NCI-H1417 treated with DMSO at 0.1 percent for 48 hours (cell line): ENCODE data around the gene TBC1D22A.
"Not testable (repeated sequence)": the region's sequence is repeated elsewhere in the genome, so short reads cannot be mapped to it uniquely, and the experiment has no call there.

Experiments used
- DNase-seq: peaks from one replicate; lab custom pipeline; 2025; lab: John Stamatoyannopoulos, UW

Gene TBC1D22A, protein sequence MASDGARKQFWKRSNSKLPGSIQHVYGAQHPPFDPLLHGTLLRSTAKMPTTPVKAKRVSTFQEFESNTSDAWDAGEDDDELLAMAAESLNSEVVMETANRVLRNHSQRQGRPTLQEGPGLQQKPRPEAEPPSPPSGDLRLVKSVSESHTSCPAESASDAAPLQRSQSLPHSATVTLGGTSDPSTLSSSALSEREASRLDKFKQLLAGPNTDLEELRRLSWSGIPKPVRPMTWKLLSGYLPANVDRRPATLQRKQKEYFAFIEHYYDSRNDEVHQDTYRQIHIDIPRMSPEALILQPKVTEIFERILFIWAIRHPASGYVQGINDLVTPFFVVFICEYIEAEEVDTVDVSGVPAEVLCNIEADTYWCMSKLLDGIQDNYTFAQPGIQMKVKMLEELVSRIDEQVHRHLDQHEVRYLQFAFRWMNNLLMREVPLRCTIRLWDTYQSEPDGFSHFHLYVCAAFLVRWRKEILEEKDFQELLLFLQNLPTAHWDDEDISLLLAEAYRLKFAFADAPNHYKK

DNA sequence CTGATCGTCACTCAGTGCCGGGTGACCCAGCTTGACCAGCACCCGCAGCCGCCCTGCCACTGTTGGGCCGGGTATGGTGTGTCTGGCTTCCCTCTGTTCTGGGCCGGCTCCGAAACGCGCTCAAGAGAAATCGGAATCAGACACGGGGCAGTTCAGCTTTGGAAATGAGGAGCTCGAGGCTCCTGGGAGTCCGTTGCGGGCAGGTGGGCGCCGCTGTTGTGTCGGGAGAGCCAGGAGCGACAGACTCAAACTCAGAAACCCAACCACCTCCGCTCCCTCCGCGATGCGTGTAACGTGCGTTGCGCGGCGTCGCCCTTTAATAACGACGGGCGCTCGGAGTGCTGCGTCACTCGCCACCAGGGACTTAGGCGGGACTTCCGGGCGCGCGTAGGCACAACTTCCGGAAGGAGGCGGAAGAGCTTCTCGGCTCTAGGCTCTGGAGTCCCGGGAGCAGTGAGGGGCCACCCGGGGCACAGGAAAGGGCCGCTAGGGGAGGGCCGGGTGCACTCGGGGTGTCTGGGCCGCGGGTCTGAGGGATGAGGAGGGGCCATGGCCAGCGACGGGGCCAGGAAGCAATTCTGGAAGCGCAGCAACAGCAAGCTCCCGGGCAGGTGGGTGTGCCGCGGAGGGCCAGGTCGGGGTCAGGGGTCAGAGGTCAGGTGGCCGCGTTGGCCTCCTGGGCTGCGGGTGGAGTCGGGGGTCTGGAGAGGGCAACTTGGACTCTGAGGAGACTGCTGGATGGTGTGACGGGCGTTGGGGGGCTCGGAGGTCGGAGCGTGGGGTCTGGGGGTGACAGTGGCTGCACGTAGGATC is at the start of gene TBC1D22A:
TSS of gene TBC1D22A (plus strand) at position 413 of the 813 bp plus-strand sequence. CDS start at position 550, 137 bp downstream.
- peak; percentile 56 for DNase-seq

DNA sequence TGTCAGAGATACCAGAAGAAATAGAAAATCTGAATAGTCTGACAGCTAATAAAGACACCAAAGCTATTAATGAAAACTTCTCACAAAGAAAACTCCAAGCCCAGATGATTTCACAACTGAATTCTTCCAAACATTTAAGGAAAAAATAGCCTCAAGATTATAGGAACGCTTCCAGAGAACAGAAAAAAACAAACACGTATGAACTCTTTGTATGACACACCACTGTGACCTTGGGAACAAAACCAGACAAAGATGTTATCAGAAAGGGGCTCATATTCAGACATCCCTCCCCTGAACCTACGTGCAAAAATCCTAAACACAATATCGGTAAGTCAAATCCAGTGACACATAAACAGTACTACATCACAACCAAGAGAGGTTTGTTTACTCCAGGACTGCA is 47.9 kb upstream of the TBC1D22A start:
- no peak for DNase-seq

DNA sequence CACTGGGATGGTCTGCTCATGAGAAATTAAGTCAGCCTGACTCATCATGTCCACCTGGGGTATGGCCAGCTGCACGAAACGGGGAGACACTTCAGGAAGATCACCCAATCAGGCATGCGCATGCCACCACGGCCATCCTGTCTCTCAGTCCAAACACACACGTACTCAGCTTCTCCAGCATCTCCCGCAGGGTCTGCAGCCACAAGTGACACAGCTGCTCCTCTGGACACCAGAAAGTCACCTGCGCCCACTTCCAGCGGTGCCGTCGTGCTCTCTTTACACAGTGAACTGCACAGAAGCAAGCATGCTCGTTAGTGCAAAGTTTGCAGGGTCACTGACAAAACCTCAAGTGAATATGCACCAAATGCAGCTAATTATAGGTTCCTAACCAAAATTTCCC is 42.5 kb upstream of the TBC1D22A start:
- no peak for DNase-seq

DNA sequence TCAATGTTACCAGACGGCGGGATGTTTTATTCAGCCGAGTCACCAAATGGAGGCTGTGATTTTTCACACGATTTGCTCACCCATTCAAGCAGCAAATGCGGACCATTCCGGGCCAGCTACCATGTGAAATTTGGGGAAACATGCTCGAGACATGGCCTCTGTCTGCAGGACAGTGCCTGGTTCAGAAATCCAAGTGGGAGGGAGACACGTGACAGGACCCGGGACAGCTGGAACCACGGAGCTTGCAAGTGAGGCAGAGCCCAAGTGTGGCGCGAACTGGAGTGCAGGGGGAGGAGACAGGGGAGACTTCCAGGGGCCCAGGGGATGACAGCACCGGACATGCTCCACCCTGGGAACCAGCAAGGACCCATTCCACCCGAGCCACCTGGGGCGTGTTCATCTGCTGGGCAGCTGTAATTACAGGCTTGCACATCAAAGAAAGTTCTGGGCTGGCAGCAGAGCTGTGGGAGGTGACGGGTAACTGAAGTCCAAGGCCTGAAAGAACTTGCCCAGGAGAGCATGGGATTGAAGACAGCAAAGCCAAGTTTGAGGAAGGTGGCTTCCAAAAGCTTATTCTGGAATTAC is 40.9 kb upstream of the TBC1D22A start:
- DNase-seq = no peak

DNA sequence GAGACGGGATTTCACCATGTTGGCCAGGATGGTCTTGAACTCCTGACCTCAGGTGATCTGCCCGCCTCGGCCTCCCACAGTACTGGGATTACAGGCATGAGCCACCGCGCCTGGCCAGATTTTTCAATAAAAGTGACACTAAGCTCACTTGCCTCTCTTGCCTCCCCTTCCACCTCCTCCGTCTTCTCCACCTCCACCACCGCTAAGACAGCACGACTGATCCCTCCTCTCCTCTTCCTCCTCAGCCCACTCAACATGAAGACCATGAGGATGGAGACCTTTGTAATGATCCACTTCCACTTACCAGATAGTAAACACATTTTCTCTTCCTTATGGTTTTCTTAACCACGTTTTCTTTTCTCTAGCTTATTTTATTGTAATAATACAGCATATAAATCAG is 38.6 kb upstream of the TBC1D22A start:
- no peak for DNase-seq

DNA sequence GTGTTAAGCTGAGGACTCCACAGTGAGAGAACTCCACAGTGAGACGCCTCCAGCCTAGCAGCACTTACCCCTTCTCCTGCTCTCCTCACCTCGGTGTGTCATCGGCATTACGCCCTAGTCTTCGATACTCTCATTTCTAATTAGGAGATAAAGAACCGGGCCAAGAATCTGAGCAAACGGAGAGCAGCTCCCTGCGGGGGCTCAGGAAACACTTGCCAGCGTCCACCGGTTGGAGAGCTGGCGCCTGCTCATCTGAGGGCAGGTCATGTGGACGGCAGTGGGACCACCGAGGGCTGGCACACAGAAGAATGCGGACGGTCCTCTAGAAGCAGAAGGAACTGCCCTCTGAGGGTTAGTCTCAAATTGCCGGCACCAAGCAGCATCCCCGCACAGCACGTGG is 37.4 kb upstream of the TBC1D22A start:
- no peak for DNase-seq

DNA sequence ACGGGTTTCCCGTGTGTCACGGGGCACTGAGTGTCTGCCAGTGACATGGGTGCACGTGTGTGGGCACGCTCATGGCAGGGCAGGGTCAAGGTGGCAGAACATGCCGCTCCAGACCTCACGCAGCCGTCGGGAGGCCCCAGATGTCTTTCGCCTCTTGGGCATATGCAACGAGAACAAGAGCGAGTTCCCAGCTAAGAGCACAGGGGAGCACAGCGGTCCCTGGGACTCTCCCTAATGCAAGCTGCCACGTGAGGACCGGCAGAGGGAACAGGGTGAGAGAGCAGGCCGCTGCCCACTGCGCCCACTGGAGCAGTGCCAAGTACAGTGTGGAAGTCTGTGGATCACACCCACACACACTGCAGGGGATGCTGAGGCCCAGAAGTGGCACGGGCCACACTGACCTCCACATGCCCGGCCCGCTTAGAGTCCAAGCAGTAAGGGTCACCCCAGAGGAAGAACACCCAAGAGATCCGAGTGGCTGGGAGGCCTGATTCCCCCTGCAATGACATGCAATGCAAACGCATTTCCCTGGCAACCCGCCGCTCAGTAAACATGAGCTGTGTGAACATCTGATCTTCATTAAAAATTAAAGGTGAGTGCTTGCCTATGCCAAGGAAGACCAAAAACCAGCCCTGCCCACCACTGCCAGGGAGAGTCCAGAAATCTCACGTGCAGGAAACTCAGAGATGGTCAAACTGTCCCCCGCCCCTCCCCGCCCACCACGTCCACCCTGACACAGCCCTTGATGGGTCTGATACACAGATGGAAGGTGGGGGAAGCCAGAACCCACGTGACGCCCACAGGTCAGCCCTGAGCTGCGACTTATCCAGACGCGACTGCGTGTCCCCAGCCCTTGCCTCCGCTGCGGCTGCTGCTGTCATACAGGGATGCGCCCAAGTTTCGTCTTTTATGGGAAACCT is 36.1 kb upstream of the TBC1D22A start:
- no peak for DNase-seq

DNA sequence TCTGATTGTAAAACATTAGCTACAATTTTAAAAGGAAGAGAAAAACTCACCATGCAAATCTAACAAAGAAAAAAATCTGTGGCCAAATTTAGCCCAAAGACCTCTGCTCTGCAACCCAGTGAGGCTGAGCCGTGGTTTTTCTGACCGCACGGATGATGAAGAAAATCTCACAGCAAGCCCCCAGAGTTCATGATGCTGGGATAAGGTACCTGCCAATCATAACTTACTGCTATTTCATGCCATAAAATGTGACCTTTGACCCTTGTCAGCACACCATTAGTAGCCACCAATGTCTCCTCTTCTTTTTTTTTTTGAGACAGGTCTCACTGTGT is 35.5 kb upstream of the TBC1D22A start:
- DNase-seq = no peak

DNA sequence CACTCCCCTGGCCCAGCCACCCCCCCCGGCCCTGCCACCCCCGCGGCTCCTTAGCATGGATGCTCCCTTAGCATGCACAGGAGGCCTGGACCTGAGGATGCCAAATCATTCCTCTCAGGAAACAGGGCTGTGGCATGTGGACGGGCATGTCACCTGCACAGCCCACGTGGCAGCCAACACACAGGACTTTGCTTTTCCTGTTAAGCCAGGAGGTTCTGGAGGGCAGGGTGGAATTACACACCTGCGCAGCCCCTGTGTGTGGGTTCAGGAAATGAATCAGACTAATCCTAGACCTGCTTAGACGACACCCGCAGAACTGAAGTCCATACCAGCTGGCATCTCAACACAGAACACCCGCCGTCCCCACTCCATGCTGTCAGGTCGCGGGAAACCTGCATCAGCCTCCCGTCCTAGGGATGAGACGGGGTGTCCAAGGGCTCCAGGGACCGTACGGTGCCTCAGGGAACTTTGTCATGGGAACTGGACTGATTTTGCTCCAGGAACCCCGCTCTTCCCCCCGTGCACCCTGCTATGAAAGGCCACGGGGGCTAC is 34.6 kb upstream of the TBC1D22A start:
- DNase-seq = no peak

DNA sequence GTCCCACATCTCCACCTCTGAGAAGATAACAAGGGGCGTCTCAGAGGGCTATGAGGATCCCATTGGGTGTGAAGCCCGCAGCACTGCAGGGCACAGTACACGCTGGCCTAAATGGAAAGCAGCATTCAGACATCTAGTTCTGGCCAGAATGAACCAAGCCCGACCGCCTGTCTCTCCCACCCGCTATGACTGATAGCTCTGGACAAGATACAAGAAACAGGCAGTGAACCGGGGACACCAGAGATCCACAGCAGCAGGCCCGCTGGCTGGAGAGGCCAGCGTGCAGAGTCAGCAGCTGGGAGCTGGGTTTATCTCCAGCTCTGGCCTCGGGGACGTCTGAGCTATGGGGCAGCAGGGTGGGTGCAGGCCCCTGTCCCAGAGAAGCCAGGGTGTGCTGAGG is 34.0 kb upstream of the TBC1D22A start:
- no peak for DNase-seq

DNA sequence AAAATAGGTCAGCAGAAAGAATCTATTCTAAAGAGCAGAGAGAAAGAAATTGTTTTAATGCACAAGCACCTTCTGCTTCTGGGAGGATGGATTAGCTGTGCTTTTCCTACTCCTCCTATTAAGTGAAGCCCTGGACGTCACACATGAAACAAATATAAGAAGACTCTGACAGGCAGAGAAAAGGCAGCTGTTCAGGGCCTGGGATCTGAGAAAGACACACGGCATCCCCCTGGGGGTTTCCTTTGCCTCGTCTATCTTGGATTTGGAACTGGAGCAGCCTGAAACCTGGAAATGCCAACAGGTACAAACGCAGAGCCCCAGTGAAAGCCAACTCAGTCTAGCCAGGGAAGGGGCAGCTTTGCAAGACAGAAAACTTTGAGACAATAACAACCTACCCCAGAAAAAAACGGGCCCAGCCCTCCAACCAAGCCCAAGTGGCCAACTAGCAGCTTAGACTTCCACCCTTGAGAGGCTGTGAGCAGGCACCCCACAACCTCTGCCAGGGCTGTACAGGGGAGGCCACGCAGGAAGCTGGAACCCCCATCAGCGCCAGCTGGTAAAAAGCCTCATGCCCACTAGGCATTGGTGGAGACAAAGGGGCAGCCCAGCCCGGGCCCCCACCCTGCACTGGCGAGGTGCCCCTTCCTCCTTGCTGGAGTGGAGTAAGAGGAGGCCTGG is 31.7 kb upstream of the TBC1D22A start:
- DNase-seq = no peak

DNA sequence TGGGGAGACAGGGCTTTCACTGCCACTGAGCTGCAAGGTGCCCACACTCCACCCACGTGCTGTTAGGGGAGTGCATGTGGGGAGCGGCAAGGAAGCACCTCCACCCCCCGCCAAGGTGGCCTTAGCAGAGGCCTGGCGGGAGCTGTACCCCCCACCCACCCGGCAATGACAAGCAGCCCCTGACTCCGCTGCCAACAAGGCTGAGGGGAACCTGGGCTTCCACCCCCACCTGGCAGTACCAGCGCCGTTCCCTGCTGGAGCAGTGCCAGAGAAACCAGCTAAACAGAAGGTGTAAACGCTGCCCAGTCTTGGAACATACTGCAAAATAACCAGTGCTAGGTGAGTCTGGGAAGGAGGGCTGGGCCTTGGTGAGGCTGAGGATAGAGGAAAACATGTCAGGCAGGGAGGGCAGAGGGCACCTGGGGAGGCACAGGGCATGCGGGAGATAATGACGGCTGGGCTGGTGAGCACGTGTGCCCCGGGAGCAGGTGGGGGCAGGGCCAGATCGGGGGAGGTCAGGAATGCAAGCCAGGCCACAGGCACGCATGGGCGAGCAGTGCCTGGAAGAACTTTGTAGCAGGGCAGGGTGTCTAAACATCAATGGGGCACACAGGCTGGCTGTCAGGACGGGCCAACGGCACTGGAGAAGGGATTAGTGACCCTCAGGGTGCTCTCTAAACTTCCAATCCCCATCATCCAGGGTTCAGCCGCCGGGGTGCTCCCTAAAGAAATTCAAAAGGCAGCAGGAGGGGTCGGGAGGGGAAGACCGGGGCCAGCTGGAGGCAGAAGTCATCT is 31.0 kb upstream of the TBC1D22A start:
- no peak for DNase-seq

DNA sequence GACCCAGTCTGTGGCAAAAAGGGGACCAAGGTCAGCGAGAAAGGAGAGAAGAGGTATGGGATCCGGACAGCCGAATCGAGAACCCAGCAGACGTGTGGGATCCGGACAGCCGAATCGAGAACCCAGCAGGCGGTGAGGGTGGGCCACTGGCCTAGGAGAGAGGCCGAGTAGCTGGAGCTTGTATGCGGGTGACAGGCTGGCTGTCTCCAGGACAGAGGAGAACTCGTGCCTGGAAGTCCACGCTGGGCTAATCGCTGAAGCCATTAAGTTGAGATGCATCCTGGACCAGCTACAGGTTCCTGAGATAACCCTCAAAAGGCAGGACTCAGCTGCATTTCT is 30.4 kb upstream of the TBC1D22A start:
- no peak for DNase-seq

DNA sequence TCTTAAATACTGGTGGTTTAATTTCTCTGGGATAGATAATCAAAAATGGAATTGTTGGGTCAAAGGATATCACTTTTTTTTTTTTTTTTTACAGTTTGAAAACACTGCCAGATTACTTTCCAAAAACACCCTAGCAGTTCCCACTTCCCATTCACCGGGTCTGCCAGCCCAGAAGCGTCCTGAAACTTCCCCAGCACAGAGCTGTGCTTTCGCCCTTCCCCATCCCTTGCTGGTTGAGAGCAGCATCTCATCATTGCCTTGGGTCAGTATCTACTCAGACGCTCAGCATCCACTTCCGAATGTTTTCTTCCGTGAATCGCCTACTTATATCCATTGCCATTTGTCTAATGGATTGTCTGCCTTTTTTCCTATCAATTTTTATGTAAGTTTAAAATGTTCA is 29.9 kb upstream of the TBC1D22A start:
- DNase-seq = no peak

DNA sequence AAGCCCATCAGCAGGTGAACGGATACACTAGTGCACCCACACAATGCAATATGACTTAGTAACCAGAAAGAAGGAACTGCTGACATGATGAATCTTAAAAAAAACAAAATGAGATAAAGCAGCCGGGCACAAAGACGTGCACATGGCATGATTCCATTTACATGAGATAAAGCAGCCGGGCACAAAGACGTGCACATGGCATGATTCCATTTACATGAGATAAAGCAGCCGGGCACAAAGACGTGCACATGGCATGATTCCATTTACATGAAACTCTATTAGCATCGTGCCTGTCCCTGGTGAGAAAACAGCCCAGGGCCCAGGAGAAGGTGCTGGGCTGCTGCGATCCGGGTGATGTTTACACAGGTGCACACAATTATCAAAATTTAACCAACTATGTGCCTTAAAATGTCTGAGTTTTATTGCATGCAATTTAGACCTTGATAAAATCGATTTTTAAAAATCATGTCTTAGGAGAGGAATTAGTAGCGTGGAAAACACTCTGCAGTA is 28.2 kb upstream of the TBC1D22A start:
- not testable (repeated sequence) for DNase-seq

DNA sequence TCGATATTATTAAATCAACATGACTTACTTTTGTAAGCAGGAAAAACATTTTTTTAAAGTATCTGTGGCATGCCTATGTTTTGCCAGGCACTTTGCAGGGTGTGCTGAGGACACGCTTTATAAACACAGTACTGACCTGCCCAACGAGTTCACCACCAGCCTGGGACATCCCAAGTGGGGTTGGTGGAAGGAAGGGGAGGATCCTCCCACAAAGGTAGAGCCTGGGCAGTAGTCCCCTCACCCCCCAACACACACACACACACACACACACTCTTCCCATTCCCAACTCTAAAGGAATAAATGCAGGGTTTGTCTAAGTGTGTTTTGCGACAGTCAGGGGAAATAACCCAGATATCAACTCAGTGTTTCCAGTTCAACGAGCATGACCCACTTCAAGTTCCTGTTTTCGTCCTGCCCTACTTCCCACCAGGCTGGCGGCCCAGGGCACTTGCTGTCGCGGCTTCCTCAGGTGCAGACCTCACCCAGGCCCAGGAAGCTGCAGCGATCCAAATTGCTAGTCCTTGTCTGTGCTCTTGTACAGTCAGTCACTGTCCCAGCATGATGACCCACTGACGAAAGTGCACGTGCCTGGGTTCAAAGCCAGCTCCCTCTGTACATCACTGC is 27.5 kb upstream of the TBC1D22A start:
- no peak for DNase-seq

DNA sequence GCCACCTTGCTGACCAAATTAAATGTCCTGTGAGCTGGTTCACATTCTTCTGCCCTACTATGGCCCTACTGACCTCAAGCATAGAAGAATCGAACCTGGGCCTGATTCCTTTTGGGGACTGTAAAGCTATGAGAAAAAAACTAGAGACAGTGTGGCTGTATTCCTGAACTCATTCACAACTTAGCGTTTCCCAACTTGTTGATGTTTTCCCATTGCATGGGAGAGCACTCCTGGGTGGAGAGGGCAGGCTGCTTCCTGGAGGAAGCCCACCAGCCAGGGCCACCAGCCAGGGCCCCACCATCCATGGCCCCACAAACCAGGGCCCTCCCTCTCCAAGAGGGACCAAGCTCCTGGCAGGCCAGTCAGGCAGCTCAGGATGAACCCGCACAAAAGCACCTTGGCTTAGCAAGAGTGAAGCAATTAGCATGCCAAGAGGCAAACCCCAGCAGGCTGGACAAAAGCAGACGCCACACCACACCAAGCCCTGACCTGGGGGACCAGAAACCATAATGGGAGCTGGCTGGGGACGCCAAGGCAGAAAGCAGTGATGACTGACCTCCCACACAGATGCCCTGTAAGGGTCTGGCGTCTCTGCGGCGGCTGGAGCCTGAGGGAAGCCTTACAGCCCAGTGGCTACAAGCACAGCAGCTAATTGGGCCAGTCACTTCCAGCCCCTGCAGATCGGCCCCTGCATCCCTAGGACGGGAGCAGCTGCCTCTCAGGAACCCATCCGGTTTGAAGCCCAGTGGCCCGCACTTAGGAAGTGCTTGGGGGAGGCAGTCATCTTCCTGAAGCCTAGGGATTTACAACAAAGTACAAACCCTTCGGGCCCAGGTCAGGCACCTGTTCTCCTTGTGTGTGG is 26.5 kb upstream of the TBC1D22A start:
- no peak for DNase-seq

DNA sequence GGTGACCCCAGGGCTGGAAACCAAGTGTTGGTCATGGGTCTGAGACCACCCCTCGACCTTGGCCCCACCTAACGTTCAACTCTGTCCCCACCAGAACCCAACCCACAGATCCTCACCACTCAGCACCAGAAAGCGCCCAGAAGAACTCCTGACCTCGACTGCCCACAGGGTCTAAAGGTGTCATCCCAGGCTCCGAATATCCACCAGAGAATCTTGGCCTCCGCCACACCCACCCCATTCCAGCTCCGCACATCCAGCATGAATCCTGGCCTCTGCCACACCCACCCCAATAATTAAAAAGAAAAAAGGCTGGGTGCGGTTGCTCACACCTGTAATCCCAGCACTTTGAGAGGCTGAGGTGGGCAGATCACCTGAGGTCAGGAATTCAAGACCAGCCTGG is 25.7 kb upstream of the TBC1D22A start:
- no peak for DNase-seq
